Stimulated activated CD8-positive, alpha-beta memory T cell treated with anti-CD3 and anti-CD28 coated beads, Interleukin-7, amount 100 ng/mL, for 4 hours (primary cell): Measurements from ENCODE around the gene OR1N2.
"Not testable (repeated sequence)": the region's sequence is repeated elsewhere in the genome, so short reads cannot be mapped to it uniquely, and the experiment has no call there.

Source experiments
- DNase-seq, 2 donors: peaks; one replicate each; pipeline ENCODE4 v3.0.0-alpha.2; 2020; ENCODE audit warnings: low read depth in 2 of 2

Gene OR1N2, protein sequence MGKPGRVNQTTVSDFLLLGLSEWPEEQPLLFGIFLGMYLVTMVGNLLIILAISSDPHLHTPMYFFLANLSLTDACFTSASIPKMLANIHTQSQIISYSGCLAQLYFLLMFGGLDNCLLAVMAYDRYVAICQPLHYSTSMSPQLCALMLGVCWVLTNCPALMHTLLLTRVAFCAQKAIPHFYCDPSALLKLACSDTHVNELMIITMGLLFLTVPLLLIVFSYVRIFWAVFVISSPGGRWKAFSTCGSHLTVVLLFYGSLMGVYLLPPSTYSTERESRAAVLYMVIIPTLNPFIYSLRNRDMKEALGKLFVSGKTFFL

GRCh38 chr9:122552812-122553211 is at the start of gene OR1N2:
Gene OR1N2, plus strand, starts transcription at chr9:122553112. Its CDS starts 100 bp downstream, at chr9:122553212.
- DNase-seq, result no peak

DNA sequence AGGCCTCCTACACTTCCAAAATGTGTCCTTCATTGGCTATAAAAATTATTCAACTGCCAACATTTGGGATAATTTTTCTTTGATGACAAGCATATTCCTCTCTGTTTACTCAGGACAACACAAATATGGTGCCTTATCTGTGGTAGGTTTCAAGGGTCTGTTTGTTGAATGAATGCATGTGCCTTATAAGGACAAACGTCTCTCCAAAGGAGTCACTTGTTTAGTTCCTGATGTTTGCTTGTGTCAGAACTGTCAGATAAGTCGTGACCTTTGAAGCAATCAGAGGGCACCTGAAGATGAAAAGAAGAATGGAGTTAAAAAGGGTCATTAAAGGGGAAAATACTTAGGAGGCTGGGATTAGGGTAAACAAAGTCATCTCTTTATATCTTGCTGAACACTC is 45.9 kb upstream of the OR1N2 start:
- no peak for DNase-seq

- no peak for DNase-seq
These were observed 42.4 kb upstream of the OR1N2 start, which contains the start of gene OR1J2 for GRCh38 chr9:122510502-122510901. Gene OR1J2, plus strand, starts transcription at chr9:122510802. Its CDS starts 0 bp downstream, at chr9:122510802.

- no peak for DNase-seq
These were observed 34.7 kb upstream of the OR1N2 start for GRCh38 chr9:122518226-122518625.

- no peak for DNase-seq
These were observed 34.1 kb upstream of the OR1N2 start, which contains the start of gene OR1J4 for GRCh38 chr9:122518841-122519240. Gene OR1J4, plus strand, starts transcription at chr9:122519141. Its CDS starts 0 bp downstream, at chr9:122519141.

DNA sequence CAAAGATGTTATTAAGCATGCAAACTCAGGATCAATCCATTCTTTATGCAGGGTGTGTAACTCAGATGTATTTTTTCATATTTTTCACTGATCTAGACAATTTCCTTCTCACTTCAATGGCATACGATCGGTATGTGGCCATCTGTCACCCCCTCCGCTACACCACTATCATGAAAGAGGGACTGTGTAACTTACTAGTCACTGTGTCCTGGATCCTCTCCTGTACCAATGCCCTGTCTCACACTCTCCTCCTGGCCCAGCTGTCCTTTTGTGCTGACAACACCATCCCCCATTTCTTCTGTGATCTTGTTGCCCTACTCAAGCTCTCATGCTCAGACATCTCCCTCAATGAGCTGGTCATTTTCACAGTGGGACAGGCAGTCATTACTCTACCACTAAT is 33.5 kb upstream of the OR1N2 start:
- no peak for DNase-seq

DNA sequence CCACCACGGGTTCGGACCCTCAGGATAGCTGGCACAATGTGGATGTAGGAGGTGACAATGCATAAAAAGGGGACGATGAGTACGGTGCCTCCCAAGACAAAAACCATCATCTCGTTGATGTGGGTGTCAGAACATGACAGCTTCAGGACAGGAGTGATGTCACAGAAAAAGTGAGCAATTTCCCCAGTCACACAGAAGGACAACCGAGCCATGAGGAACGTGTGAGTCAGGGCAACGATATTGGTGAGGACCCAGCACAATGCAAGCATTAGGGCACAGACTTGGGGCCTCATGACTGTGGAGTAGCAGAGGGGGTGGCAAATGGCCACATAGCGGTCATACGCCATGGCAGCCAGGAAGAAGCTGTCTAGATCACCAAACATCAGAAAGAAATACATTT is 26.3 kb upstream of the OR1N2 start:
- DNase-seq, result no peak

- no peak for DNase-seq
These were observed 25.7 kb upstream of the OR1N2 start, which contains the start of gene OR1N1 for GRCh38 chr9:122527193-122527592. Gene OR1N1, minus strand, starts transcription at chr9:122527293. Its CDS starts 0 bp downstream, at chr9:122527293.

GRCh38 chr9:122531157-122531556 is 21.8 kb upstream of the OR1N2 start:
- DNase-seq, result not testable (repeated sequence)

GRCh38 chr9:122536134-122536533 is 16.8 kb upstream of the OR1N2 start:
- no peak for DNase-seq

- not testable (repeated sequence) for DNase-seq
These were observed 15.8 kb upstream of the OR1N2 start for GRCh38 chr9:122537066-122537465.

DNA sequence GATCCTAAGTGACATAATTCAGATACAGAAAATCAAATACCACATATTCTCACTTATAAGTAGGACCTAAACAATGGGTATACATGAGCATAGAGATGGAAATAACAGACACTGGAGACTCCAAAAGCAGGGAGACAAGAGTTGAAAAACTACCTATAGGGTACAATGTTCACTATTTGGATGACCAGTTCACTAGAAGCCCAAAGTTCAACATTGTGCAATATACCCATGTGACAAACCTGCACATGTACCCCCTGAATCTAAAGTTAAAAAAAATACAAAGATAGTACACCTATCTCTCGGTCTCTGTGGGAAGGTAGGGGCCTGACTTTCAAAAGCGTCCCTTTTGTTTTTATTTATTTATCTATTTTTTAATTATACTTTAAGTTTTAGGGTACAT is 14.2 kb upstream of the OR1N2 start:
- no peak for DNase-seq

GRCh38 chr9:122546196-122546595 is 6.7 kb upstream of the OR1N2 start:
- no peak for DNase-seq

DNA sequence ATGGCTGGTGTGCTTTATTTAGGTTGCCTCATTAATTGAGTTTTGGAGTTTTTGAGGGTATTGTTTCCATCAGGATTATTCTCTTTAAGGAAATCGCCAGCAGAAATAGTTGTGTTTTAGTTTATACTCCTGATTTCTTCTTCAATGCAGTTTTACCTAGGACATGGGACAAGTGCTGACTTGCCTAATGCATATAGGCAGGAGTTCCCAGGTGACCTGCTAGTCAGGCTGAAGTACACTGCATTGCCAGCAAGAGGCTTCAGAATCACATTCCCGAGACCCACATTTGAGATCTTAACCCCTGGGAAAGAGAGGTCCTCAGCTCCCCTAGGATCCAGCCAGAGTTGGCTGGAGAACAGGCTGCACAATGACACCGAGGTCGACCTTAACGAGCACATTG is 1.5 kb upstream of the OR1N2 start:
- no peak for DNase-seq

DNA sequence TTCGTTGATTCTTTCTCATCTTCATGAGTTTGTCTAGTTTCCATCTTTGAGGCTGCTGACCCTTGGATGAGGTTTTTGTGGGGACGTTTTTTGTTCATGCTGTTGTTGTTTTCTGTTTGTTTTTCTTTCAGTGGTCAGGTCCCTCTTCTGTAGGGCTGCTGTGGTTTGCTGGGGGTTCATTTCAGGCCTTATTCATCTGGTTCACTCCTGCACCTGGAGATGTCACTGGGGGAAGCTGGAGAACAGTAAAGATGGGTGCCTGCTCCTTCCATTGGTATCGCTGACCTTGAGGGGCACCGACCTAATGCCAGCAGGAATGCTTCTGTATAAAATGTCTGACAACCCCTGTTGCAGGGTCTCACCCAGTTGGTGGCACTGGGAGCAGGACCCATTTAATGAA is 8.5 kb downstream of the OR1N2 start:
- DNase-seq, result no peak

DNA sequence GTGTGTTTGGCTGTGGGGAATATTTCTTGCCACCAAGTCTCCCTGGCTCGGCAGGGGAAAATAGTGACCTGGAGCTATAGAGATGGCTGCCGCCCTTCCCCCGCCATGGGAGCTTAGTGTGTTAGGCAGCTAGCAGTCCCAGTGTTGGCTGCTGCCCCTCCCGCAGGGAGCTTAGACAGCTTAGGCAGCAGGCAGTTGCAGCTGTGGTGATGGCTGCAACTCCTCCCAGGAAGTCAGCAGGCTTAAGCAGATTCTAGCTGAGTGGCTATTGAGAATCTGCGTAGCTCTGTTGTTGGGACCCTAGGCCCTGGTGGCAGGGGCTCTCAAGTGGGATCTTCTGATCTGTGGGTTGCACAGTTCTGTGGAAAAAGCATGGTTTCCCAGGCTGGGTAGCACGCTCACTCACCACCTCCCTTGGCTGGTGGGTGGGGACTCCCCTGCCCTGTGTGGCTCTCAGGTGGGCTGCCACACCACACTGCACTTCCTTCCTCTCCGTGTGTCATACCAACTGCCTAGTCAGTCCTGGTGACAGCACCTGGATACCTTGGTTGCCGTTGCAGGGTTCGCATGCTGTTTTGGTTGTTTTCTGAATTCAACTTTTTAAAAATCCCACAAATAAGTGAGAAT is 9.3 kb downstream of the OR1N2 start:
- peak; percentile 21 to 22 for DNase-seq

DNA sequence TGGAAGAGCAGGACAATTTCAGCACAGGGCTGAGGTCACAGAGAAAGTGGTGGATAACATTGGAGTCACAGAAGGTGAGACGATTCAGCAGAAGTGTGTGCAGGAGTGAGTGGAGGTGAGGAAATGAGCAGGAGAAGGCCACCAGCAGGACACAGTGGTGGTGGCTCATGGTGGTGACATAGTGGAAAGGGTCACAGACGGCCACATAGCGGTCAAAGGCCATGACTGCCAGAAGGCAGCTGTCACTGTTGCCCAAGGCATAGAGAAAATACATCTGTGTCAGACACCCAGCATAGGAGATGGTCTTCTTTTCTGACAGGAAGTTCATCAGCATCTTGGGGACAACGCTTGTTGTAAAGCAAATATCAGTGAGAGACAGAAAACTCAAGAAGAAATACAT is 15.0 kb downstream of the OR1N2 start:
- DNase-seq, result no peak

DNA sequence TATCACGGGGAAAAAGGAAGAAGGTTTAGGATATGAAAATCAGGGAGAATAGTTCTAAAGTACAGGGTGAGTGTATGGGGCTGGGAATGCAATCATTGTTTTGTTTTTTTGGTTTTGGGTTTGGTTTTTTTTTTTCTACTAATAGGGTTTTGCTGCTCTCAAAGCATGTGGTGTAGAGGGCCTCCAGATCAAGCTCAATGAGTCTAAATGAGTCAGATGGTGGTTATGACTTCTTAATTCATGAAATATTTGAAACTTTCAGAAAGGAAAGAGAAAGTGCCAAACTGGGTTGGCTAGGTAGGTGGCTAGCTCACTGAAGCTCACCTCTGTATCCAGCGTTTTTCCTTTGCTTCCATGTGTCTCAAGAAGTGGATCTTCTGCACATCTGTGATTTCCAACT is 19.5 kb downstream of the OR1N2 start:
- DNase-seq, result no peak

DNA sequence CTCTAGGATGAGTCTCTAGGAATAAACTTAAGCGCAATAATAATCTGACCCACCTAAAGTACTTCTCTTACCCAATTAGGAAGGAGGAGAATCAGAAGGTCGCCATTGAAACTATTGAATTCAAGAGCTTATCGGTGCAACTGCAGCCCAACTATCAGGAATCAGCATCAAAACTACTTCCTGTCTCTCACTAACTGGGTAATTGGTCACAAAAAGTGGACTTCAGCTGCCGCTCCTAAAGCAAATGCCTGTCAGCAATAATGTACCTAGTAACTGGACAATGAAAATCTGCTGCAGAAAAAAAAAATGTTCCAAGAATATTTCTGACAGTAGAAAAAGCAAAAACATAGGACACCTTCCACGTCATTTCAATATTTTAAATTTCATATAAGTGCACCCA is 27.0 kb downstream of the OR1N2 start:
- DNase-seq, result no peak

GRCh38 chr9:122580360-122580759 is 27.4 kb downstream of the OR1N2 start:
- no peak for DNase-seq

GRCh38 chr9:122583284-122583683 is 30.4 kb downstream of the OR1N2 start, which contains the start of gene OR1L8:
Gene OR1L8, minus strand, starts transcription at chr9:122583384. Its CDS starts 14,907 bp downstream, at chr9:122568477.
- DNase-seq, result not testable (repeated sequence)
